HG02678 (cell line): Measurements from ENCODE around the gene SPEG.

Experiments
- ATAC-seq: cut with Tn5 transposase; IDR thresholded peaks from one replicate; pipeline ENCODE4 v1.9.1; 2021; ENCODE audit warnings: mild to moderate bottlenecking, moderate library complexity; ENCODE audit not compliant: unreplicated experiment

Gene SPEG

GRCh38 chr2:219475278-219475677 is 40.6 kb downstream of the SPEG start:
- ATAC-seq, result no peak

GRCh38 chr2:219475697-219476651 is 41.3 kb downstream of the SPEG start:
- ATAC-seq, result no peak

- no peak for ATAC-seq
Measured at GRCh38 chr2:219476652-219477151, 42.1 kb downstream of the SPEG start.

- ATAC-seq, result no peak
Measured at GRCh38 chr2:219477179-219477578, 42.5 kb downstream of the SPEG start.

GRCh38 chr2:219477815-219478214 is 43.2 kb downstream of the SPEG start:
- ATAC-seq, result no peak

- no peak for ATAC-seq
Measured at GRCh38 chr2:219478916-219479315, 44.3 kb downstream of the SPEG start.

GRCh38 chr2:219480004-219480403 is 45.4 kb downstream of the SPEG start:
- no peak for ATAC-seq

- ATAC-seq, result no peak
Measured at GRCh38 chr2:219482674-219483405, 48.2 kb downstream of the SPEG start.

- no peak for ATAC-seq
Measured at GRCh38 chr2:219483451-219484342, 49.1 kb downstream of the SPEG start.

- ATAC-seq, result no peak
Measured at GRCh38 chr2:219484343-219485200, 49.9 kb downstream of the SPEG start.

- no peak for ATAC-seq
Measured at GRCh38 chr2:219485201-219485580, 50.5 kb downstream of the SPEG start.

- ATAC-seq, result no peak
Measured at GRCh38 chr2:219486380-219486959, 51.8 kb downstream of the SPEG start.

- ATAC-seq, result no peak
Measured at GRCh38 chr2:219488149-219488843, 53.7 kb downstream of the SPEG start.

GRCh38 chr2:219488844-219489194 is 54.2 kb downstream of the SPEG start:
- no peak for ATAC-seq

GRCh38 chr2:219489315-219489714 is 54.7 kb downstream of the SPEG start:
- no peak for ATAC-seq

- no peak for ATAC-seq
Measured at GRCh38 chr2:219490186-219490585, 55.5 kb downstream of the SPEG start.

GRCh38 chr2:219490600-219491130 is 56.0 kb downstream of the SPEG start:
- no peak for ATAC-seq

- ATAC-seq, result no peak
Measured at GRCh38 chr2:219491278-219491963, 56.8 kb downstream of the SPEG start.
